OCI-LY1 (cell line): Measurements from ENCODE around the gene PDE2A.

ENCODE experiments used
- H2AFZ ChIP-seq: fragments of 200-600 bp; sonication (generic), shearing (Covaris generic); 2 replicates; pipeline ENCODE4 v1.6.0; 2014; ENCODE audit warnings: antibody characterized with exemption, mild to moderate bottlenecking, low read length
- H3F3A ChIP-seq: fragments of 200-600 bp; sonication (generic), shearing (Covaris generic); 2 replicates; pipeline ENCODE4 v1.6.0; 2014; ENCODE audit warnings: mild to moderate bottlenecking, antibody characterized with exemption, low read length, moderate library complexity; ENCODE audit not compliant: insufficient read depth
- H3K27ac ChIP-seq: fragments of 200-600 bp; sonication (generic); 2 replicates; pipeline ENCODE4 v1.5.1; 2014; ENCODE audit warnings: low read length, mixed run types, mild to moderate bottlenecking, low read depth; ENCODE audit not compliant: poor library complexity, severe bottlenecking
- H3K27me3 ChIP-seq: fragments of 200-600 bp; sonication (generic); 2 replicates; pipeline ENCODE4 v1.6.0; 2014; ENCODE audit warnings: antibody characterized with exemption, mild to moderate bottlenecking, low read length, moderate library complexity; ENCODE audit not compliant: insufficient read depth
- H3K36me3 ChIP-seq: fragments of 200-600 bp; sonication (generic); 2 replicates; pipeline ENCODE4 v1.6.1; 2014; ENCODE audit warnings: mild to moderate bottlenecking, antibody characterized with exemption, low read length, moderate library complexity, mixed read lengths; ENCODE audit not compliant: insufficient read depth
- H3K4me1 ChIP-seq: fragments of 200-600 bp; sonication (generic); 2 replicates; pipeline ENCODE4 v1.5.1; 2014; ENCODE audit warnings: mild to moderate bottlenecking, low read length, moderate library complexity; ENCODE audit not compliant: insufficient read depth, severe bottlenecking
- H3K4me2 ChIP-seq: fragments of 200-600 bp; sonication (generic), shearing (Covaris generic); 2 replicates; pipeline ENCODE4 v1.6.1; 2014; ENCODE audit warnings: low read length
- H3K4me3 ChIP-seq: fragments of 200-600 bp; sonication (generic); 2 replicates; pipeline ENCODE4 v1.5.1; 2014; ENCODE audit warnings: low read length, low read depth, mild to moderate bottlenecking, mixed read lengths; ENCODE audit not compliant: poor library complexity, severe bottlenecking
- H3K79me2 ChIP-seq: fragments of 200-600 bp; shearing (Covaris generic); 2 replicates; pipeline ENCODE4 v1.6.1; 2016; ENCODE audit warnings: mixed run types, low read length, mixed read lengths; ENCODE audit not compliant: insufficient read depth
- H3K9ac ChIP-seq: fragments of 200-600 bp; sonication (generic), shearing (Covaris generic); 2 replicates; pipeline ENCODE4 v1.6.1; 2014; ENCODE audit warnings: mild to moderate bottlenecking, low read length, mixed read lengths
- H3K9me2 ChIP-seq: fragments of 200-600 bp; sonication (generic), shearing (Covaris generic); 2 replicates; pipeline ENCODE4 v1.6.1; 2014; ENCODE audit warnings: low read depth, mild to moderate bottlenecking, low read length, mixed read lengths
- H3K9me3 ChIP-seq: fragments of 200-600 bp; shearing (Covaris generic); 2 replicates; pipeline ENCODE4 v1.6.1; 2014; ENCODE audit warnings: low read length, mixed read lengths
- H4K20me1 ChIP-seq: fragments of 200-600 bp; sonication (generic), shearing (Covaris generic); 2 replicates; pipeline ENCODE4 v1.6.0; 2016; ENCODE audit warnings: mild to moderate bottlenecking, low read length; ENCODE audit not compliant: insufficient read depth
- CTCF ChIP-seq: fragments of 200-600 bp; sonication (generic), shearing (Covaris generic); IDR thresholded peaks from 2 replicates; pipeline ENCODE4 v1.5.1; 2017; ENCODE audit warnings: mild to moderate bottlenecking, antibody characterized with exemption, low read length, moderate library complexity, mixed read lengths
- EZH2 ChIP-seq: fragments of 200-600 bp; sonication (generic), shearing (Covaris generic); IDR thresholded peaks from 2 replicates; pipeline ENCODE4 v1.8.0; 2017; ENCODE audit warnings: borderline replicate concordance, mixed run types, mild to moderate bottlenecking, antibody characterized with exemption, low read length, moderate library complexity, mixed read lengths

PDE2A gene

GRCh38 chr11:72712841-72713240 is 38.6 kb upstream of the PDE2A start:
- H3K4me1 ChIP-seq = no peaks in the 10 kb centered on the region
- H3K27ac ChIP-seq = no peak overlapping the region
- no peak for TF ChIP-seq CTCF
- TF ChIP-seq EZH2 = no peak
- H3K27me3 ChIP-seq = no peaks in the 10 kb centered on the region
- no peak overlapping the region for H3K4me2 ChIP-seq
- H3K9ac ChIP-seq = no peak overlapping the region
- H3K4me3 ChIP-seq = no peak overlapping the region
- no peaks in the 10 kb centered on the region for H4K20me1 ChIP-seq
- no peaks in the 10 kb centered on the region for H3F3A ChIP-seq
- H3K79me2 ChIP-seq = no peaks in the 10 kb centered on the region
- peaks cover 46% of the 10 kb centered on the region; the same call in 1 of the 2 replicates for H3K36me3 ChIP-seq
- no peaks in the 10 kb centered on the region for H3K9me3 ChIP-seq
- no peak overlapping the region for H2AFZ ChIP-seq
- no peaks in the 10 kb centered on the region for H3K9me2 ChIP-seq

GRCh38 chr11:72712168-72712751 is 38.0 kb upstream of the PDE2A start:
- Histone ChIP-seq H3K27me3 (no peaks in the 10 kb centered on the region), H2AFZ (no peak overlapping the region), H3K9me3 (no peaks in the 10 kb centered on the region), H3K9ac (no peak overlapping the region), H3K4me1 (no peaks in the 10 kb centered on the region), H3K36me3 (peaks cover 51% of the 10 kb centered on the region; the same call in 1 of the 2 replicates), H3F3A (no peaks in the 10 kb centered on the region), H3K79me2 (no peaks in the 10 kb centered on the region), H3K4me3 (no peak overlapping the region), H3K9me2 (no peaks in the 10 kb centered on the region), H3K4me2 (no peak overlapping the region), H3K27ac (no peak overlapping the region), H4K20me1 (no peaks in the 10 kb centered on the region)
- no peak for TF ChIP-seq CTCF
- no peak for TF ChIP-seq EZH2

GRCh38 chr11:72711141-72711540 is 36.9 kb upstream of the PDE2A start:
- Histone ChIP-seq H3K9me3 (no peaks in the 10 kb centered on the region), H3K4me2 (no peak overlapping the region), H3K4me1 (no peaks in the 10 kb centered on the region), H3F3A (no peaks in the 10 kb centered on the region), H3K79me2 (no peaks in the 10 kb centered on the region), H3K27me3 (no peaks in the 10 kb centered on the region), H3K27ac (no peak overlapping the region), H3K4me3 (no peak overlapping the region), H2AFZ (no peak overlapping the region), H4K20me1 (no peaks in the 10 kb centered on the region), H3K9me2 (no peaks in the 10 kb centered on the region), H3K9ac (no peak overlapping the region), H3K36me3 (peaks cover 57% of the 10 kb centered on the region; the same call in 1 of the 2 replicates)
- TF ChIP-seq CTCF (no peak), EZH2 (no peak)
